ENCODE data around the gene FOXF2. TPM values are rescaled to one million over a fixed set of nuclear protein-coding genes. Genes with fewer than 3 reads are reported as not detected.

The FOXF2 gene
- total and polyA plus RNA-seq, 2 experiments from 2014 or later = not detected

GRCh38 chr6:1382883-1383728, 6.3 kb upstream of the FOXF2 start:
- Histone ChIP-seq H3K4me3 (peak overlapping the region; percentile 62), H4K20me1 (replicated peaks; ENCODE audit: insufficient read depth) (peaks cover 17% of the 10 kb centered on the region), H3K4me2 (peak overlapping the region; percentile 81), H3F3A (replicated peaks; ENCODE audit: low read depth) (peaks cover 10% of the 10 kb centered on the region), H3K9me2 (ENCODE audit: insufficient read depth) (no peaks in the 10 kb centered on the region), H3K27ac (ENCODE audit: low read depth) (no peak overlapping the region), H2AFZ (peak overlapping the region; percentile 83), H3K4me1 (ENCODE audit: insufficient read depth) (peaks cover 48% of the 10 kb centered on the region), H3K36me3 (ENCODE audit: insufficient read depth) (no peaks in the 10 kb centered on the region), H3K79me2 (replicated peaks; ENCODE audit: insufficient read depth) (no peaks in the 10 kb centered on the region), H3K27me3 (ENCODE audit: insufficient read depth) (peaks cover 100% of the 10 kb centered on the region)
- Mint-ChIP-seq H3K27me3 (ENCODE audit: insufficient read depth, low read depth, poor library complexity) (peaks cover 94% of the 10 kb centered on the region), H3K4me1 (peaks cover 35% of the 10 kb centered on the region), H3K9me3 (peaks cover 4% of the 10 kb centered on the region; the same call in 1 of the 3 replicates), H3K4me3 (peak overlapping the region; percentile 63), H3K27ac (no peak overlapping the region), H3K36me3 (ENCODE audit: low read depth) (no peaks in the 10 kb centered on the region)
- TF ChIP-seq REST (IDR thresholded peaks at IDR 0.05; ENCODE audit: unreplicated experiment) = no peak
- peak; percentile 88 for TF ChIP-seq EZH2 (IDR thresholded peaks at IDR 0.05; ENCODE audit: low read depth, unreplicated experiment)
- peak; percentile 14 for TF ChIP-seq EZH2phosphoT487 (IDR thresholded peaks at IDR 0.05; ENCODE audit: unreplicated experiment)
- peak; percentile 80 for DNase-seq (ENCODE audit: low spot score)
- peak; percentile 14 for ATAC-seq

- H3K4me3 Mint-ChIP-seq = peak overlapping the region; percentile 63
Observed at GRCh38 chr6:1383729-1384548, 5.4 kb upstream of the FOXF2 start.

More at GRCh38 chr6:1383729-1384548, 5.4 kb upstream of the FOXF2 start:
- Histone ChIP-seq H3K4me1 (ENCODE audit: insufficient read depth) (peaks cover 54% of the 10 kb centered on the region), H3K4me2 (peak overlapping the region; percentile 81), H3K4me3 (peak overlapping the region; percentile 62), H3K9me2 (ENCODE audit: insufficient read depth) (no peaks in the 10 kb centered on the region), H4K20me1 (replicated peaks; ENCODE audit: insufficient read depth) (peaks cover 24% of the 10 kb centered on the region), H3F3A (replicated peaks; ENCODE audit: low read depth) (peaks cover 4% of the 10 kb centered on the region), H2AFZ (0 out of 2 replicates have a peak overlapping the region, but pooled peaks have one; percentile 63), H3K27me3 (ENCODE audit: insufficient read depth) (peaks cover 100% of the 10 kb centered on the region), H3K36me3 (ENCODE audit: insufficient read depth) (no peaks in the 10 kb centered on the region), H3K27ac (ENCODE audit: low read depth) (no peak overlapping the region), H3K79me2 (replicated peaks; ENCODE audit: insufficient read depth) (no peaks in the 10 kb centered on the region)
- Mint-ChIP-seq H3K4me1 (peaks cover 41% of the 10 kb centered on the region), H3K27me3 (ENCODE audit: insufficient read depth, low read depth, poor library complexity) (peaks cover 95% of the 10 kb centered on the region), H3K36me3 (ENCODE audit: low read depth) (no peaks in the 10 kb centered on the region), H3K27ac (no peak overlapping the region), H3K9me3 (peaks cover 4% of the 10 kb centered on the region; the same call in 1 of the 3 replicates)
- ATAC-seq (peak; percentile 15), DNase-seq (ENCODE audit: low spot score) (peak; percentile 71)
- TF ChIP-seq EZH2 (IDR thresholded peaks at IDR 0.05; ENCODE audit: low read depth, unreplicated experiment) = peak; percentile 34
- TF ChIP-seq CTCF (conservative IDR thresholded peaks at IDR 0.05; ENCODE audit: low read depth in 2 of 2) = no peak

Data from GM23338 (cell line).